ENCODE measurements around the gene PTGR1. TPM values are rescaled to one million over a fixed set of nuclear protein-coding genes. Genes with fewer than 3 reads are reported as not detected.

The PTGR1 gene
- total and polyA plus RNA-seq, 2 experiments from 2014 or later = 19.1 to 24.7 TPM

DNA sequence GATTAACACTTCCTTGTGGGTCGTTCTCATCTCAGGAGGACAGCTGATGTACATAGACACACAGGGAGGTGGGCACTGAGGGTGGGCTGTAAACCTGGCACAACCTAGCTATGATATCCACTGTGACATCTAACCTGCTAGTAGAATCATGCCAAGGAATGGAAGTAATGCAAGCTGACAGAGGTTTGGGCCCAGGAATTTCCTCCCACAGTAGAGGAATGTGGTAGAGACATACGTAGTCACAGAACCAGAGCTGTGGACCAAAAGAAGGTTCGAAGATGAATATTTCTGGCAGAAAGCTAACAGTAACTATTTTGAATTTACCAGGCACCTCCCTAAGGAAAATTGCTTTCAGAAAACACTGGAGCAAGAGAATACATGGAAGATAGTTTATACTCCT lies 16.5 kb upstream of the PTGR1 start (continued):
- TF ChIP-seq, protein P1, sequence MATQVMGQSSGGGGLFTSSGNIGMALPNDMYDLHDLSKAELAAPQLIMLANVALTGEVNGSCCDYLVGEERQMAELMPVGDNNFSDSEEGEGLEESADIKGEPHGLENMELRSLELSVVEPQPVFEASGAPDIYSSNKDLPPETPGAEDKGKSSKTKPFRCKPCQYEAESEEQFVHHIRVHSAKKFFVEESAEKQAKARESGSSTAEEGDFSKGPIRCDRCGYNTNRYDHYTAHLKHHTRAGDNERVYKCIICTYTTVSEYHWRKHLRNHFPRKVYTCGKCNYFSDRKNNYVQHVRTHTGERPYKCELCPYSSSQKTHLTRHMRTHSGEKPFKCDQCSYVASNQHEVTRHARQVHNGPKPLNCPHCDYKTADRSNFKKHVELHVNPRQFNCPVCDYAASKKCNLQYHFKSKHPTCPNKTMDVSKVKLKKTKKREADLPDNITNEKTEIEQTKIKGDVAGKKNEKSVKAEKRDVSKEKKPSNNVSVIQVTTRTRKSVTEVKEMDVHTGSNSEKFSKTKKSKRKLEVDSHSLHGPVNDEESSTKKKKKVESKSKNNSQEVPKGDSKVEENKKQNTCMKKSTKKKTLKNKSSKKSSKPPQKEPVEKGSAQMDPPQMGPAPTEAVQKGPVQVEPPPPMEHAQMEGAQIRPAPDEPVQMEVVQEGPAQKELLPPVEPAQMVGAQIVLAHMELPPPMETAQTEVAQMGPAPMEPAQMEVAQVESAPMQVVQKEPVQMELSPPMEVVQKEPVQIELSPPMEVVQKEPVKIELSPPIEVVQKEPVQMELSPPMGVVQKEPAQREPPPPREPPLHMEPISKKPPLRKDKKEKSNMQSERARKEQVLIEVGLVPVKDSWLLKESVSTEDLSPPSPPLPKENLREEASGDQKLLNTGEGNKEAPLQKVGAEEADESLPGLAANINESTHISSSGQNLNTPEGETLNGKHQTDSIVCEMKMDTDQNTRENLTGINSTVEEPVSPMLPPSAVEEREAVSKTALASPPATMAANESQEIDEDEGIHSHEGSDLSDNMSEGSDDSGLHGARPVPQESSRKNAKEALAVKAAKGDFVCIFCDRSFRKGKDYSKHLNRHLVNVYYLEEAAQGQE (IDR thresholded peaks at IDR 0.05; ENCODE audit: unreplicated experiment) = no peak
- no peak for TF ChIP-seq NANOG (IDR thresholded peaks at IDR 0.05; ENCODE audit: borderline replicate concordance)
- no peak for TF ChIP-seq ZNF114 (CRISPR knock-in tag; IDR thresholded peaks at IDR 0.05)
- TF ChIP-seq, protein P2, sequence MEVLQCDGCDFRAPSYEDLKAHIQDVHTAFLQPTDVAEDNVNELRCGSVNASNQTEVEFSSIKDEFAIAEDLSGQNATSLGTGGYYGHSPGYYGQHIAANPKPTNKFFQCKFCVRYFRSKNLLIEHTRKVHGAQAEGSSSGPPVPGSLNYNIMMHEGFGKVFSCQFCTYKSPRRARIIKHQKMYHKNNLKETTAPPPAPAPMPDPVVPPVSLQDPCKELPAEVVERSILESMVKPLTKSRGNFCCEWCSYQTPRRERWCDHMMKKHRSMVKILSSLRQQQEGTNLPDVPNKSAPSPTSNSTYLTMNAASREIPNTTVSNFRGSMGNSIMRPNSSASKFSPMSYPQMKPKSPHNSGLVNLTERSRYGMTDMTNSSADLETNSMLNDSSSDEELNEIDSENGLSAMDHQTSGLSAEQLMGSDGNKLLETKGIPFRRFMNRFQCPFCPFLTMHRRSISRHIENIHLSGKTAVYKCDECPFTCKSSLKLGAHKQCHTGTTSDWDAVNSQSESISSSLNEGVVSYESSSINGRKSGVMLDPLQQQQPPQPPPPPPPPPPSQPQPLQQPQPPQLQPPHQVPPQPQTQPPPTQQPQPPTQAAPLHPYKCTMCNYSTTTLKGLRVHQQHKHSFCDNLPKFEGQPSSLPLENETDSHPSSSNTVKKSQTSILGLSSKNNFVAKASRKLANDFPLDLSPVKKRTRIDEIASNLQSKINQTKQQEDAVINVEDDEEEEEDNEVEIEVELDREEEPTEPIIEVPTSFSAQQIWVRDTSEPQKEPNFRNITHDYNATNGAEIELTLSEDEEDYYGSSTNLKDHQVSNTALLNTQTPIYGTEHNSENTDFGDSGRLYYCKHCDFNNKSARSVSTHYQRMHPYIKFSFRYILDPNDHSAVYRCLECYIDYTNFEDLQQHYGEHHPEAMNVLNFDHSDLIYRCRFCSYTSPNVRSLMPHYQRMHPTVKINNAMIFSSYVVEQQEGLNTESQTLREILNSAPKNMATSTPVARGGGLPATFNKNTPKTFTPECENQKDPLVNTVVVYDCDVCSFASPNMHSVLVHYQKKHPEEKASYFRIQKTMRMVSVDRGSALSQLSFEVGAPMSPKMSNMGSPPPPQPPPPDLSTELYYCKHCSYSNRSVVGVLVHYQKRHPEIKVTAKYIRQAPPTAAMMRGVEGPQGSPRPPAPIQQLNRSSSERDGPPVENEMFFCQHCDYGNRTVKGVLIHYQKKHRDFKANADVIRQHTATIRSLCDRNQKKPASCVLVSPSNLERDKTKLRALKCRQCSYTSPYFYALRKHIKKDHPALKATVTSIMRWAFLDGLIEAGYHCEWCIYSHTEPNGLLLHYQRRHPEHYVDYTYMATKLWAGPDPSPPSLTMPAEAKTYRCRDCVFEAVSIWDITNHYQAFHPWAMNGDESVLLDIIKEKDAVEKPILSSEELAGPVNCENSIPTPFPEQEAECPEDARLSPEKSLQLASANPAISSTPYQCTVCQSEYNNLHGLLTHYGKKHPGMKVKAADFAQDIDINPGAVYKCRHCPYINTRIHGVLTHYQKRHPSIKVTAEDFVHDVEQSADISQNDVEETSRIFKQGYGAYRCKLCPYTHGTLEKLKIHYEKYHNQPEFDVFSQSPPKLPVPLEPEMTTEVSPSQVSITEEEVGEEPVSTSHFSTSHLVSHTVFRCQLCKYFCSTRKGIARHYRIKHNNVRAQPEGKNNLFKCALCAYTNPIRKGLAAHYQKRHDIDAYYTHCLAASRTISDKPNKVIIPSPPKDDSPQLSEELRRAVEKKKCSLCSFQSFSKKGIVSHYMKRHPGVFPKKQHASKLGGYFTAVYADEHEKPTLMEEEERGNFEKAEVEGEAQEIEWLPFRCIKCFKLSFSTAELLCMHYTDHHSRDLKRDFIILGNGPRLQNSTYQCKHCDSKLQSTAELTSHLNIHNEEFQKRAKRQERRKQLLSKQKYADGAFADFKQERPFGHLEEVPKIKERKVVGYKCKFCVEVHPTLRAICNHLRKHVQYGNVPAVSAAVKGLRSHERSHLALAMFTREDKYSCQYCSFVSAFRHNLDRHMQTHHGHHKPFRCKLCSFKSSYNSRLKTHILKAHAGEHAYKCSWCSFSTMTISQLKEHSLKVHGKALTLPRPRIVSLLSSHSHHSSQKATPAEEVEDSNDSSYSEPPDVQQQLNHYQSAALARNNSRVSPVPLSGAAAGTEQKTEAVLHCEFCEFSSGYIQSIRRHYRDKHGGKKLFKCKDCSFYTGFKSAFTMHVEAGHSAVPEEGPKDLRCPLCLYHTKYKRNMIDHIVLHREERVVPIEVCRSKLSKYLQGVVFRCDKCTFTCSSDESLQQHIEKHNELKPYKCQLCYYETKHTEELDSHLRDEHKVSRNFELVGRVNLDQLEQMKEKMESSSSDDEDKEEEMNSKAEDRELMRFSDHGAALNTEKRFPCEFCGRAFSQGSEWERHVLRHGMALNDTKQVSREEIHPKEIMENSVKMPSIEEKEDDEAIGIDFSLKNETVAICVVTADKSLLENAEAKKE (CRISPR knock-in tag; IDR thresholded peaks at IDR 0.05) = no peak
- TF ChIP-seq JUNB (IDR thresholded peaks at IDR 0.05; ENCODE audit: unreplicated experiment) = no peak

DNA sequence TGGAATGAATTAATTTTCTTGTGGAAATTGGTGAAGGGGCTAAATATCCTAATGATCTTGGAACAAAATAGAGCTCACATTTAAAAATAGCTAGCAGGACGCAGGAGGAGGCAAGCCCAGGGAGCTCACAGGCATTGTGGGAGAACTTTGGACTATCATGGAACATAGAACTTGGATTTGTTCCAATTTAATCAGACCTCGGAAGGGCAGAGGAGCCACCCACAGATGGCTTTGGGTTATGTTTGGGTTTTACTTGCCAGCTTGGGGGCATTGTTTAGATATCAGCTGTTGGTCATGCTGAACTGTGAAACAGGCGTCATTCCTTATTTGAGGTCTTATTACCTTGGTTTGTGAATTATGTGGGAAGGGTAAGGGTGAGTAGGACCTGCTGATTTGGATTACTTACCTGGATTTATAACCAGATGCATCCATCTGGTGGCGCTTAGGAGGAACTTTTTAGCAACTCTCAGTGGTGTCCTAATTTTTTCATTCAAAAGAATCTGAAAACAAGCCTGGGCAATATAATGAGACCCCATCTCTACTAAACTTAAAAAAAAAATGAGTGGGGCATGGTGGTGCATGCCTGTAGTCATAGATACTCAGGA lies 14.1 kb upstream of the PTGR1 start:
- Histone ChIP-seq H3F3A (replicated peaks; ENCODE audit: low read depth) (no peaks in the 10 kb centered on the region), H3K27ac (ENCODE audit: low read depth) (no peak overlapping the region), H3K4me2 (no peak overlapping the region), H3K27me3 (ENCODE audit: insufficient read depth) (no peaks in the 10 kb centered on the region), H2AFZ (peak overlapping the region; percentile 47; the same call in 1 of the 2 replicates), H3K4me1 (ENCODE audit: insufficient read depth) (no peaks in the 10 kb centered on the region), H3K9me2 (ENCODE audit: insufficient read depth) (no peaks in the 10 kb centered on the region), H4K20me1 (replicated peaks; ENCODE audit: insufficient read depth) (no peaks in the 10 kb centered on the region), H3K79me2 (replicated peaks; ENCODE audit: insufficient read depth) (no peaks in the 10 kb centered on the region), H3K36me3 (ENCODE audit: insufficient read depth) (no peaks in the 10 kb centered on the region), H3K4me3 (no peak overlapping the region)
- no peak overlapping the region for H3K27ac Mint-ChIP-seq
- no peak for ATAC-seq
- peaks cover 5% of the 10 kb centered on the region for H3K27me3 Mint-ChIP-seq (ENCODE audit: insufficient read depth, low read depth, poor library complexity)
- 0 out of 3 replicates have a peak, but pooled peaks cover 5% of the 10 kb centered on the region for H3K9me3 Mint-ChIP-seq
- DNase-seq (ENCODE audit: low spot score) = no peak
- no peaks in the 10 kb centered on the region for H3K4me1 Mint-ChIP-seq
- no peak overlapping the region for H3K4me3 Mint-ChIP-seq
- H3K36me3 Mint-ChIP-seq (ENCODE audit: low read depth) = 0 out of 3 replicates have a peak, but pooled peaks cover 3% of the 10 kb centered on the region
- TF ChIP-seq STAT1 (IDR thresholded peaks at IDR 0.05; ENCODE audit: unreplicated experiment) (no peak), CREB1 (CRISPR knock-in tag; IDR thresholded peaks at IDR 0.05; ENCODE audit: low read depth) (no peak), EZH2 (IDR thresholded peaks at IDR 0.05; ENCODE audit: low read depth, unreplicated experiment) (no peak), ZNF114 (CRISPR knock-in tag; IDR thresholded peaks at IDR 0.05) (no peak), POLR2AphosphoS5 (IDR thresholded peaks at IDR 0.05; ENCODE audit: low read depth) (no peak)
- TF ChIP-seq, protein P1 (IDR thresholded peaks at IDR 0.05; ENCODE audit: unreplicated experiment) = no peak

All from GM23338 (cell line).